COLO668 (cell line): ENCODE measurements around the gene EDIL3.
A peak's percentile ranks its signal among the peaks of the same experiment; 100 is the strongest.
"Not testable (repeated sequence)": the region's sequence is repeated elsewhere in the genome, so short reads cannot be mapped to it uniquely, and the experiment has no call there.

Experiments used
- DNase-seq: peaks from one replicate; lab custom pipeline; 2025; ENCODE audit not compliant: unreplicated experiment; lab: John Stamatoyannopoulos, UW

EDIL3 gene

DNA sequence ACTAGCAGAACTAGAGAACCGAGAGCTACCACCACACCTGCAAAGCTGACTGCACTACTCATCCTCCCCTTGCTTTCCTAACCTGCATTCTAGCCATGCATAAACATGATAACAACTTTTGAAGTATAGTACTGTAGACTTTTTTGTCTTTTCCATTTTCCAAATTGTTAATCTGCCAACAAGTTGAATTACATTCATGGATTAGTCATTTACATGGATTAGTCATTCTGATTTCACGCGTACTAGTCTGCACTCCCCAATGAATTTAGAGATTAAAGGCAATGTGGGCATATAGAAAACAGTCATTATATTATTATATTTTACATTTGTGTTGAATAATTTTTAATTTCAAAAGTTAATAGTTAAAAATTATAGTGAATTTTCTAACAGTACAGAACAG lies 81.4 kb downstream of the EDIL3 start:
- no peak for DNase-seq

- no peak for DNase-seq
These were observed 83.1 kb downstream of the EDIL3 start for GRCh38 chr5:84301535-84301934.

GRCh38 chr5:84299959-84300358 lies 84.7 kb downstream of the EDIL3 start:
- no peak for DNase-seq

DNA sequence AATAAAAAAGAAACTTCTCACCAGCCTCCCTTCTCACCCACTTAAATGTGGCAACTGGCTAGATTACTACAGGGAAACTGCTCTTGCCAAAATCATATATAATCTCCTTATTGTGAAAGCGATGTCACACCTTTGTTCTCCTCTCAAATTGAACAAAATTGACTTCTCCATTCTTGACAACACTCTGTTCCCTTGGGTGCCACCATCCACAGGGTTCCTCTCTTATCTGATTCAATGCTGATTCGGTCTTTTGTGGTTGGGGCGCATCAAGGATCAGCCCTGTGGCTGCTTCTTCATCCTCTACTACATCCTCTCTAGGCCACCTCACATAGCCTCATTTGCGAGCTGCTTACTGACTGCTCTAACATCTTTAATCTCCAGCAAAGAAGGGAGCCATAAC lies 86.1 kb downstream of the EDIL3 start:
- DNase-seq, result no peak

DNA sequence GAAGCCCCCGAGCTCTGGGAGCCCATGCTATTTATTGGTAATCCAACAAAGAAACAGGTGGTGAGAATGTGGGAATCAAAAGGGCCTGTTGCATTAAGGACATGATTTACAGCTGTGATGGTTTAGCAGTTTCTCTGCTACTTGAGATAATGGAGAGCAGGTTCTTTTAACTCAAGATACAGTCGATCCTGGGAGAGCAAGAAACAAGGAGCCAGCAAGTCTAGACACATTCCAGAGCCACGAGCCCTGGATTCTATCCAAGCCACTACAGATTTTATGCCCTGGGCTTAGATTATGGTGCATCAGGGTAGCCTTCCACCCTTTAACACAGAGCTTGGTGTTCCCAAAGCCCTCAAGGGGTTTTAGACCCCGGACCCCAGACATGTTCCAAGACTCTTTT lies 87.0 kb downstream of the EDIL3 start:
- not testable (repeated sequence) for DNase-seq

- no peak for DNase-seq
These were observed 91.7 kb downstream of the EDIL3 start for GRCh38 chr5:84292788-84293653.

DNA sequence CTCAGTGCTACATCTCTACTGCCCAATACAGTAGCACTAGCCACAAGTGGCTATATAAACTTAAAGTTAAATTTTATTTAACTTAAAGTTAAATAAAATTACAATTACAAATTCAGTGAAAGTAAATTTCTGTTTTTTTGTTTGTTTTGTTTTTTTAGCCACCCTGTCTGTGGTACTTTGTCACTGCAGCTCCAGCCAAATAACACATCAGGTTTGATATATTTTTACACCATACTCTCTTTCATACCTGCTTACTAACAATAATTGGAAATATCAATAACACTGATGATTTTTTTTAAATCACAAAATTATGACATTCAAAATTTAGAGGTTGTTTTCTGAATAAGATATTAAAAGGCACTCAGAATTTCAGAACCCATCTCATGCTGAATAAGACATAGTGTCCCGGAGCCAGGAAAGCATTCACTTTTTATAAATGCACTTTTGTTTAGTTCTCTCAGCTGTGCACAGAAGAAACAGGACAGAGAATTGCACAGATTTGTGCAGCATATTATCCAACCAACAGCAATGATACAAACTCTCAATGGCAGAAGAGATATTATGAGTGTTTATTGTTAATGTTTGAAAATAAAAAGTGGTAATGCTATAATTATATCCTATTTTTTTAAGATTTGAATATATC lies 92.6 kb downstream of the EDIL3 start:
- no peak for DNase-seq

DNA sequence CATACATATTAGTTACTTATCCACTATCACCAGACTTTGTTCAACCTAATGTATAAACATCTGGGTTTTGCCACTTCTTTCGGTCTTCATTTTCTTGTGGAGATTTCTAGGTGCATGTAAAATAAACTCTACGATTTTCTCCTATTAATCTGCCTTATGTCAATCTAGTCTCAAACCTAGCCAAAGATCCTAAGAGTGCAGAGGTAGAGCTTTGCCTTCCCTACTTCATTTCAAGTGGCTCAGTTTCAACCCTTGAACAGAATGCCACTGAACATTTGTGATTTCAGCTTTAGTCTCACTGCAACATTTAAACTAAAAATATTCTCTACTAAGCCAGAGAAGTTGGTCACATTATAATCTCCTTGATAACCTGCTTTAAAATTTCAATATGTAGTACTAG lies 94.0 kb downstream of the EDIL3 start:
- no peak for DNase-seq

DNA sequence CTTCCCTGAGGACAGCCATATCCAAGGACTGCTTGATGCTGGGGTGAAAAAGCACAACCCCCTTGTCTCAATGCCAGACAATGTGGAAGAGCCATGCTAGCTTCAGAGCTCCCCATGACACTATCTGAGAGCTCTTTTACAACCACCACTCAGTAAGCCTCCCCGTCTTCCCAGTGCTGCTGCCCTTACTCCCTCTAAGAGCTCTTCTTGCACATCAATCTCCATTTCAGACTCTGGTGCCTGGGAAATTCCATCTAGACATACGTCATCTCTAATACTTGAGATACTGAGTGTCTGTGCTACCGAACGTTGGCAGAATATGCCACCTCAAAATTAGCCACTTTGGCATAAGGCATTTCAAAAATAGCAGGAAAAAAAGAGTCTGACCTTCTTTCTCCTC lies 94.5 kb downstream of the EDIL3 start:
- DNase-seq, result no peak

DNA sequence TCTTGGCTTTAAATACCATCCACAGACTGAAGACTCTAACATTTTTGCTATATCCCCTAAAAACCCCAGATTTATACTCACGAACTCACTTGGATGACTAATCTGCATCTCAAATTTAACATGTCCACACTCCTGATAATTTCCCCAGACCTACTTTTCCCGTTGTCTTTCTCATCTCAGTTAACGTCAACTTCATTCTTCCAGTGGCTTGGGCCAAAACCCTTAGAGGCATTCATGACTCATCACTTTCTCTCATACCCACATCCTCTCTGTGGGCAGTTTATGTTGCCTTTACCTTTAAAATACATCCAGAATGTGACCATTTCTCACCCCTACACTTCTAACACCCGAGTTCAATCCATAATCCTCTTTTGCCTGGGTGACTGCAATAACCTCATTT lies 96.7 kb downstream of the EDIL3 start:
- no peak for DNase-seq

DNA sequence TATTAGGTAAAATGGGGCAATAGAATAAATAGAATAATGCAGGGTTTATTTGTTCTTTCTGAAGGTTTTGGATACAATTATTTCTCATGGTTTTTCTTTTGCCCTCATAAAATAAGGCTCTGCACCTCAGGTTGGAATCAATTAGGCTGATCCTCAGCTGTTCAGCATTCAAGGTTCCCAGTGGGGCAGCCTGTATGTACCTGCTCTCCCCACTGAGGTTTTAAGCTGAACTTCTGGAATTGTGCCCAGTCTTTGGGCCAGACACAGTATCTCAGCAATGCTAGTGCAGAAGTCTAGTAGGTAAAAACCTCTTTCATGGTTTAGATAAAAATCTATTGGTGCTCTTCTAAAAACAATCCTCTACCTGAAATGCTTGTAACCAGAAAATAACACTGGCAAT lies 98.0 kb downstream of the EDIL3 start:
- no peak for DNase-seq

GRCh38 chr5:84285641-84286637 lies 98.7 kb downstream of the EDIL3 start:
- no peak for DNase-seq

DNA sequence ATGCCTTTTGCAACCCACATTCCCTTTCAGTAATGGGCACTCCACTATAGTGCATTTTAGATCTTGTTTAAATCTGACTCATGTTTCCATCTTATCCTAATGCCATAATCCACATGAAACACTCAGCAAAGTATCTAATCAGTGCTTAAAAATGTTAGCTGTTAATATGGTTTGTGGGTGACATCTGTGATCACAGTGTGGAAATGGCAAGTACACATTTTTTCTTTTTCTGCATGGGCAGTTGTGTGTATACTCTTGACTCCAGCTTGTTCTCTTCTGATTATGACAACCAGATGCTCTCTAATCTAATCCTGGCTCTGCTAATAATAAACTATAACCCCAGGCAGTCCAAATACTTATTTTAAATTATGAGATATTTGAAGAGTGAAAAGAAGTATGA lies 103.3 kb downstream of the EDIL3 start:
- no peak for DNase-seq

DNA sequence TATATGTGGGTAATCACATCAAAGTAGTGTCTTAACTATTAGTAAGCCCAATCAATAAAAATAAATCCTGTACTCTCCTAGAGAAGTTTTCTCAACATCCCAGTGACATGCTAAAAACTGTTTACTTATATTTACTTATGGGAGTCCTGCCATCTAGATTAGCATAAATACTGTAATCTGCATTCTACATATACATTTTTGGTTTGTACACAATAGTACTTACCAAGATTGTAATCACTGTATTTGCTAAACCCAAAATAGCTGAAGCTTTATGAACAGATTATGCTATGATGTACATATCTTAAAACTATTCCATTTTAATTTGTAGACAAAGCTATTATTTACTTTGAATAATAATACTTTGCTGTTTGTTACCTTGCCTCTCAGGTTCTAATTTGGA lies 105.4 kb downstream of the EDIL3 start:
- DNase-seq, result no peak

DNA sequence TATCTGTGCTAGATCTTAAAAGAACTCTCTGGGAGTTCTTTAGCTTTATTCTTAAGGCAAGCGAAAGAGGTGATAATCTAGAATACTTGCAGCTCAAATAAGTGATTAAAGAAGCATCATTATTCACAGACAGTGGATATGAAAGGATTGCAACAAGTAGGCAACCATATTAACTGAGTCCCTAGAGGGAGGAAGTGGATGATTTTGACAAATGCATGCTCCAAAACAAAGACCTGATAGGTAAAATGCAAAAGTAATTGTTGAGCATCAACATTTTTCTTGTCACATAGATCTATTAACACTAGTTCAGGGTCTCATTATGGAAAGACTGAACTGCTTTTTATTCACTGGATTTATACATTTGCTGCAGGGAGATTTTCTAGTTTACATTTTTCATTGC lies 109.1 kb downstream of the EDIL3 start:
- DNase-seq, result no peak

GRCh38 chr5:84274585-84275468 lies 109.9 kb downstream of the EDIL3 start:
- DNase-seq, result peak; percentile 0

GRCh38 chr5:84273517-84273883 lies 111.2 kb downstream of the EDIL3 start:
- DNase-seq, result no peak

GRCh38 chr5:84272771-84273516 lies 111.7 kb downstream of the EDIL3 start:
- DNase-seq, result no peak

DNA sequence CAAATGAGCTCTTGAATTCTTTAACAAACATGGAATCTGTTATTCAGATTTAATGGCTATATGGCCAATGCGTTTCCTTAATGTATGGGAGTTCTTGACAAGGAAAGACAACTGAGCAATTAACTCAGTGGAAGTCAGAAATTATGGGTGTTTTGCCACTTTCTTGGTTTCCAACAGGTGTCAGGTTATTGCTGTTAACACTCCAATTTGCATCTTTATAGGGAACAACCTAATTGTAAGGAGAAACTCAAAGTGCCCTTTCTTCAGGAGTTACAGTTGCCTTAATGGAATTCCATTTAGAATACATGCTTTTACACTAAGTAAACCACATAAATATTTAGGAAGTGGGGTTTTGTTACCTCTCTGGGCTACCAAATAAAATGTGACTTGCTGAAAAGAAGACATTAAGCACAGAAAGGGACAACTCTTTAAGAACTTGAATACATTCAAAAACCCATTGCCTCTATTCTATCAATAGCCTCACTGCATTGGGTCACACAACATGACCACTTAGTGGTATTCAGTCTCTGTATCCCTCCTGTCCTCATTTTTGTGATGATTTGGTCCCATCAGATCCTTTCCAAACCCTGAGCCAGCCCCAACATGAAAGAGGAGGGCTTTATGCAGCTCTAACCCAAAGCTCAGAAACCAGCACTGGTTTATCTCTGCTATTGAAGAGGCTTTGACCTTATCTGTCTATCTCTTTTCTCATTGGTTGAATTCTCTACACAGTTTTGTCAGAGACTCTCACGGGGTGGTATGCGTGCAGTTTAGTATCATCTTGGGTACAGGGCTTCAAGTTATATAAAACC lies 118.7 kb downstream of the EDIL3 start:
- no peak for DNase-seq
